ENCODE results near the gene BRWD1. TPM values are rescaled to one million over a fixed set of nuclear protein-coding genes. Genes with fewer than 3 reads are reported as not detected.

The BRWD1 gene
- total and polyA plus RNA-seq, 2 of the 8 experiments (the other 6 are each of a cell fraction or from before 2014, with no cell fraction given), result 9.3 to 45.2 TPM

- WGBS, 2 experiments (ENCODE audit: extremely low coverage in 1 of 2, insufficient coverage in 1 of 2, insufficient read length in 1 of 2, insufficient replicate concordance in 2 of 2, low coverage in 1 of 2, low lambda C conversion rate in 2 of 2, missing lambda C conversion rate in 1 of 2), result 95% methylated on average over 2 of the region's 2 CpGs; no CpG with 5 or more reads in 1 of the 2 experiments
- ChIA-PET CTCF (ENCODE audit: partially characterized antibody) (interaction anchor here (0.6 to 1.2 kb wide), 9 partner anchors 11 to 728 kb away, joined by 3 to 5 read pairs (median 3); no protein-coding TSS in a partner anchor), POLR2A (ENCODE audit: partially characterized antibody) (interaction anchor here (1.5 kb wide), 1 partner anchor 24 kb away, joined by 3 read pairs; no protein-coding TSS in a partner anchor)
- H3K27ac ChIP-seq (ENCODE audit: low read depth, low read length), result no peak overlapping the region
- H3K56ac ChIP-seq (replicated peaks; ENCODE audit: insufficient read length, low read depth, low read length), result no peak overlapping the region
- no peak overlapping the region for H2BK5ac ChIP-seq (ENCODE audit: low read depth, low read length)
- H3K36me3 ChIP-seq (ENCODE audit: control insufficient read depth in 2 of 4, insufficient read depth in 4 of 4, low read length in 3 of 4), result no peaks in the 10 kb centered on the region
- no peak overlapping the region for H4K91ac ChIP-seq (replicated peaks; ENCODE audit: insufficient read length, low read length)
- H2BK120ac ChIP-seq (replicated peaks; ENCODE audit: low read depth, low read length), result no peak overlapping the region
- no peak overlapping the region for H2AK5ac ChIP-seq (ENCODE audit: low read depth, low read length)
- no peak overlapping the region for H2AFZ ChIP-seq (ENCODE audit: low read length)
- H2BK12ac ChIP-seq (ENCODE audit: low read depth, low read length), result no peak overlapping the region
- TF ChIP-seq SP2 (IDR thresholded peaks at IDR 0.05; ENCODE audit: low read length), result no peak
- TF ChIP-seq CTCF (IDR thresholded peaks at IDR 0.05; ENCODE audit: control extremely low read depth in 1 of 3, insufficient read depth in 1 of 3, low read depth in 1 of 3, low read length in 3 of 3), result peak; percentile 60 to 71 (median 66)
- peak; percentile 43 to 55 for TF ChIP-seq RAD21 (IDR thresholded peaks at IDR 0.05 in 1 of 2, conservative IDR thresholded peaks at IDR 0.05 in 1 of 2; ENCODE audit: low read depth in 2 of 2, low read length in 2 of 2)
- no peaks in the 10 kb centered on the region for H3K27me3 ChIP-seq (replicated peaks in 1 of 4; ENCODE audit: control insufficient read depth in 3 of 4, extremely low read depth in 1 of 4, insufficient read depth in 3 of 4, low read length in 3 of 4)
- H3K79me2 ChIP-seq (ENCODE audit: control insufficient read depth in 1 of 2, insufficient read depth in 2 of 2, low read length in 2 of 2), result no peaks in the 10 kb centered on the region
- H3K4me2 ChIP-seq (ENCODE audit: insufficient read depth in 1 of 2, low read depth in 2 of 2, low read length in 2 of 2), result no peak overlapping the region
- H3K23ac ChIP-seq (ENCODE audit: insufficient read length), result no peak overlapping the region
- H3K4me3 ChIP-seq (ENCODE audit: extremely low read depth in 1 of 4, insufficient read depth in 2 of 4, low read depth in 3 of 4, low read length in 4 of 4), result no peak overlapping the region
- no peak overlapping the region for H3K9ac ChIP-seq (replicated peaks in 1 of 4; ENCODE audit: extremely low read depth in 1 of 4, low read depth in 3 of 4, low read length in 3 of 4)
- H3K4ac ChIP-seq (replicated peaks; ENCODE audit: insufficient read length, low read depth, low read length), result no peak overlapping the region
- DNase-seq (ENCODE audit: low read depth in 1 of 2, low spot score in 2 of 2) (no peak), FAIRE-seq (no peak)
- peaks cover 4 to 14% of the 10 kb centered on the region in 2 experiments; a peak in 2 of 4 replicates for H3K9me3 ChIP-seq (ENCODE audit: insufficient read depth in 2 of 2, low read depth in 1 of 2, low read length in 1 of 2)
- no peaks in the 10 kb centered on the region for H3K4me1 ChIP-seq (replicated peaks in 1 of 4; ENCODE audit: control insufficient read depth in 3 of 4, insufficient read depth in 4 of 4, low read length in 3 of 4)
- H3K23me2 ChIP-seq (ENCODE audit: low read depth, low read length), result no peaks in the 10 kb centered on the region
- H2BK15ac ChIP-seq (ENCODE audit: low read length), result no peak overlapping the region
- H4K20me1 ChIP-seq (replicated peaks in 1 of 2; ENCODE audit: control insufficient read depth in 1 of 2, insufficient read depth in 2 of 2, low read length in 2 of 2), result no peaks in the 10 kb centered on the region
- H3K18ac ChIP-seq (ENCODE audit: extremely low read depth, low read length), result no peak overlapping the region
- no peak overlapping the region for H3K14ac ChIP-seq (ENCODE audit: insufficient read length)
- H4K5ac ChIP-seq (ENCODE audit: insufficient read length, low read depth, low read length), result no peak overlapping the region
- H2BK20ac ChIP-seq (ENCODE audit: low read length), result no peak overlapping the region
- no peaks in the 10 kb centered on the region for H3K79me1 ChIP-seq (ENCODE audit: low read depth, low read length)
- no peak overlapping the region for H4K8ac ChIP-seq (ENCODE audit: extremely low read depth, insufficient read depth, low read length)
These were observed 160.1 kb downstream of the BRWD1 start for GRCh38 chr21:39153373-39153772.

Measured in H1 (cell line).